Mesodermal cell (in vitro differentiated cells): ENCODE data around the gene AOPEP.

ENCODE experiments used
- H3K27ac ChIP-seq: 2 replicates; pipeline ENCODE4 v1.7.0; 2013; ENCODE audit warnings: mild to moderate bottlenecking, low read depth, low read length, moderate library complexity; ENCODE audit not compliant: severe bottlenecking
- H3K36me3 ChIP-seq: 2 replicates; pipeline ENCODE4 v1.7.1; 2013; ENCODE audit warnings: mild to moderate bottlenecking, low read length, moderate library complexity; ENCODE audit not compliant: control insufficient read depth, insufficient read depth
- H3K4me1 ChIP-seq: one replicate; pipeline ENCODE4 v1.7.1; 2013; ENCODE audit warnings: mild to moderate bottlenecking, low read length; ENCODE audit not compliant: insufficient read depth, control insufficient read depth, poor library complexity, severe bottlenecking
- H3K4me3 ChIP-seq: 2 replicates; pipeline ENCODE4 v1.7.0; 2013; ENCODE audit warnings: low read length, control low read depth, mild to moderate bottlenecking; ENCODE audit not compliant: insufficient read depth, poor library complexity, severe bottlenecking; ENCODE audit errors: extremely low read depth
- H3K9me3 ChIP-seq: 2 replicates; pipeline ENCODE4 v1.7.1; 2013; ENCODE audit warnings: mild to moderate bottlenecking, low read length, moderate library complexity; ENCODE audit not compliant: control insufficient read depth
- WGBS, 2 experiments: methylation state at CpG; one replicate each; pipeline ENCODE4 v1.1.5; 2013; ENCODE audit warnings: missing lambda C conversion rate in 2 of 2; ENCODE audit not compliant: insufficient coverage in 2 of 2; 5-methylcytosine and 5-hydroxymethylcytosine counted together

Gene AOPEP

DNA sequence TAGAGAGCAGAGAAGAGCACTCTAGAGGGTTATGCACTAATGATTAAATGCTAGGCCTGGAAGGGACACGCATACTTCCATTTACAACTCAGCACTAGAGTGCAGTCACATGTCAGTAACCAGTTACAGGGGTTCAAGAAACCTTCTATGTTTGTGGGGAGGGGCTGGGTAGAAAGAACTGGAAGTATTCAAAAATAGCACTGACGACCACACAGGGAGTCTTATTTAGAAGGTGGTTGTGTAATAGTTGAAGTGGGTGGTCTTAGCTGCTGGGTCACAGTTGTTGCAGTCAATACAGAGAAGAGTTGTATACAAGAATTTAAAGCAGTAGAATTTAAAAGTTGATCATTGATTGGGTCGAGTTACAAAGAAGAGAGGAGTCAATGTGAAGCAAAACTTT, 15.4 kb downstream of the AOPEP start:
- WGBS, 2 experiments, result 100% methylated on average over 2 of the region's 3 CpGs
- no peaks in the 10 kb centered on the region for H3K36me3 ChIP-seq
- H3K27ac ChIP-seq, result no peak overlapping the region
- H3K9me3 ChIP-seq, result no peaks in the 10 kb centered on the region
- no peak overlapping the region for H3K4me3 ChIP-seq
- peaks cover 9% of the 10 kb centered on the region for H3K4me1 ChIP-seq

DNA sequence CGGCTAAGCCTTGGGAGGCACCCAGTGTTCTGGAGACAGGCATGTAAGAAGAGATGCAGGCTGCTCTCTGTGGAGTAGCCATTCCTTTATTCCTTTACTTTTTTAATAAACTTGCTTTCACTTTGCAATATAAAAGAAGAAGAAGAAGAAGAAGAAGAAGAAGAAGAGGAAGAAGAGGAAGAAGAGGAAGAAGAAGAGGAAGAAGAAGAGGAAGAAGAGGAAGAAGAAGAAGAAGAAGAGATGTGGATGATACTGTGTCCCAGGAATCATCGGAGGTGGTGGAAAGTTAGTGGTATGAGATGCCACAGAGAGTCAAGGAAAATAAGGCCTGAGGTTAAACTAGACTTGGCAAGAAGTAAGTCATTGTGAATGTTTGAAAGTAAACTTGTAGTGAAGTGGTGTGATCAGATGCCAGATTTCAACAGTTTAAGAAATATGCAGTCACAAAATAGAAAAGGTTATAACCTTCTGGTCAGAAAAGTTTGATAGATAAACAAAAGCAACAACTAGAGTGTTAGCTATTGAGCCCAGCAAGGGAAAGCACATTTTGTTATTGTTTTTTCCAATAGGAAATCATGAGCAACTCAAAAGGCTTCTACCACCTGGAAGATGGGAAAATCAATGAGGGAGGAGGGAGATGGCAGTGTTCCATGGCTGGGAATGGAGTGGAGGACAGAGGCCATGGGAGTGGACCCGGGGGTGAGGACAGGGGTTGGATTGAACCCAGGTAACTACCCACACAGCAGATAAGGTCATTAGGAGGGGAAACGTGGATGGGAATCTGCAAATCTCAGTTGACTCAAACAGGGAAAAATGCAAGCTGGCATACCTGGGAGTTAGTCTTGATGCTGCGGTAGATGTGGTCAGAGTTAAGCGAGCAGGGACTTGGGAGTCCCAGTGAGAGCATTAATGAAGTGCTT, 16.8 kb downstream of the AOPEP start:
- Histone ChIP-seq H3K27ac (no peak overlapping the region), H3K4me1 (peaks cover 12% of the 10 kb centered on the region), H3K4me3 (no peak overlapping the region), H3K9me3 (no peaks in the 10 kb centered on the region), H3K36me3 (no peaks in the 10 kb centered on the region)
- 95 to 100% methylated on average over 4 to 5 of the region's 6 CpGs for WGBS, 2 experiments

DNA sequence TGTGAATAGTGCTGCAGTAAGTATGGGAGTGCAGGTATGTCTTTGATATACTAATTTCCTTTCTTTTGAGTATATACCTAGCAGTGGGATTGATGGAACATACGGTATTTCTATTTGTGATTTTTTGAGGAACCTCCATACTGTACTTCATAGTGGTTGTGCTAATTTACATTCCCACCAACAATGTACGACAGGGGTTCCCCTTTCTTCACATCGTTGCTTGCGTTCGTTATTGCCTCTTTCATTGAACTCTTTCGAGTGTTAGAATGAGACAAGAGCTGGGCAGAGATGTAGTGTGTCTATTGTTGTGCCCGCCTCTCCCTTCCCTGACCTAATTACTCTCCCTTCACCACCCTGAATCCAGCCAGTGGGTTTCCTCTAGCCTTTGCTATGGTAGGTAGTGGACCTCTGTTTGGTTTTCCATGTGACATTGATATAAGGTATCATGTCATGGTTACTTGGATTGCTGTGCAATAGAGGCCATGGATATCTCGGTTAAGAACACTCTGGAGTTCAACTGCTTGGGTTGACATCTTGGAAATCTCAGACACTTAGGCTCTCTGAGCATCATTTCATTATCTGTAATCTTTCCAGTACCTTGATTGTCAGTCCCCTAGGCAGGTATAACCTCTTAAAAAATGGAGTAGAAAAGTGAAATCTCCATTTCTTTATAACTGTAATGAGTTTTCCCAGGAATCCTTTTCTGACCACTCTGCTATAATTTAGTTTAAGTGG, 19.5 kb downstream of the AOPEP start:
- H3K27ac ChIP-seq, result peak overlapping the region; percentile 37
- H3K9me3 ChIP-seq, result peaks cover 5% of the 10 kb centered on the region
- no peaks in the 10 kb centered on the region for H3K36me3 ChIP-seq
- WGBS, 2 experiments, result 83 to 86% methylated on average over 1 of the region's 8 CpGs
- no peak overlapping the region for H3K4me3 ChIP-seq
- peaks cover 12% of the 10 kb centered on the region for H3K4me1 ChIP-seq

DNA sequence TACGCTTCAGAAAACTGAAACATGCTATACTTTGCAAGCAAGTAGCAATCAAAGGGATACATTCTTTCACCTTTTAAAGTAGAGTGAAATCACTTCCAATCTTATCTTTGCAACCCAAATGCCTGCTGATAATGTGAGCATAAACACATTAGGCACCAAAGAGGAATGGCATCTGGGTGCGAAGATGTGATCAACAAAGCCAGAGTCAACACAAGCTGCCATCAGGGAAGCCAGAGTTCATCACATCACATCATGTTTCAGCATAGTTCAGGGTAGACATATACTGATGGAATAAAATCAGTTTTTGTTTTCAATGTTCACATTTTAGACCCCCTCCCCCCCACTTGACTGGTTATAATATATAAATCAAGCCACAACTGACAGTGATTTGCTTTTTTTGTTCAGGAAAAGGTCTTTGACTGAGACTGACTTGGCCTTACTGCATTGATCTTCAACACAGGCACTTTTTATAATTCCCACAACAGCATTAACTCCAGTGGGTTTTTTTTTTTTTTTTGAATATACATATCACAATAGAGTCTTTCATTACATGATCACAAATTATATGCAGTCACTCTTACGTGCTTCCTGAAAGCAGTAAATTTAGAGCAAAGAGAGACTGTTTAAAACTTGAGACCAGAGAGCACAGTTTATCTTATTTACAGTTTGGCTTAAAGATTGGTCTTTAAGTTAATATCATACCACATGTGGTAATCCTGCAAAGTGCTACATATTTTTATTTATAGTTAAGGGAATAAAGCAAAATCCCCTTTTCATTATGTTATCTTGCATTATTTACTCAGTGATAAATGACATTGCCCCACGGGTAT, 20.3 kb downstream of the AOPEP start:
- peak overlapping the region; percentile 37 for H3K27ac ChIP-seq
- no peaks in the 10 kb centered on the region for H3K36me3 ChIP-seq
- H3K4me3 ChIP-seq, result no peak overlapping the region
- WGBS, 2 experiments, result 69 to 100% methylated on average over 1 to 2 of the region's 4 CpGs
- peaks cover 5% of the 10 kb centered on the region for H3K9me3 ChIP-seq
- peaks cover 12% of the 10 kb centered on the region for H3K4me1 ChIP-seq

DNA sequence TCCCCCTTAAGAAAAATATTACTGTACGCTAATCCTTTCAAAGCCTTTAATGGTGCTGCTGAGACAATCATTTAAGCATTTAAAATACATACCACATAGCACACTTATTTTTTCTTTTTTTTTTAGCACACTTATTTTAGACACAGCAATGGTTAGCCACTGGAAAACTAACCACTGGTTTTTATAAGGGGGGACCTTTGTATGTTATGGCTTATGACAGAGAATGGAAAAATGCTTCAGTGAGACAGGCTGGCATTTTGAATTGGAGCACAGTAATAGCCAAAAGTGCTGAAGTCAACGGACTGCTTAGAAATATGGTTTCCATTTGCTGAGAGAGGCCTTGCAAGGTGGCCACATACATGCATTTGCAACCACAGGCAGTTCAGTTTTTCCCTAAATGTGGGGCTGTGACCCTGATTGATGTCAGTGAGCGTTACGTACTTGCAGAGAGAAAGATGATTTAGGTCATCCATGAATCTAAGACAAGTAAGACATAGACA, 28.5 kb downstream of the AOPEP start:
- WGBS, 2 experiments, result 82 to 100% methylated on average over 2 of the region's 4 CpGs
- Histone ChIP-seq H3K27ac (no peak overlapping the region), H3K9me3 (no peaks in the 10 kb centered on the region), H3K36me3 (peaks cover 7% of the 10 kb centered on the region), H3K4me3 (no peak overlapping the region), H3K4me1 (peaks cover 14% of the 10 kb centered on the region)

DNA sequence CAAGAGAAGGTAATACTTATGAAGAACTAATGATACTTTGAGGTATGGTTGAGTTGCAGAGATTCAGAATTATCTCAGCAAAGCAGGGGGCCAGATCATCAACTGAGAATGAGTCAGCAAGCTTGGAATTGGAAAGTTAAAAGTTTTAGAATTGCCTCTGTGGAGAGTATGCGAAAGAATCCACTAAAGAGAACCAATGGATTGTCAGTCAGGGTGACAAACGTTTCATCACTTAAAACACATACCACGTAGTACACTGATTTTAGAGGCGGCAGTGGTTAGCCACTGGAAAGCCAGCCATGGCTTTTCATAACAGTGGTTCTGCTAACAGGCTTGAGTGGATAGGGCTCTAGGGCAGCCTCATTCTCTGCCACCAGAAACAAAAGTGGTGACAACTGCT, 30.7 kb downstream of the AOPEP start:
- Histone ChIP-seq H3K36me3 (peaks cover 18% of the 10 kb centered on the region), H3K9me3 (no peaks in the 10 kb centered on the region), H3K4me3 (no peak overlapping the region), H3K4me1 (peaks cover 14% of the 10 kb centered on the region), H3K27ac (peak overlapping the region; percentile 8)
- 100% methylated on average over 1 of the region's 4 CpGs; no CpG with 5 or more reads in 1 of the 2 experiments for whole genome bisulfite sequencing, 2 experiments

DNA sequence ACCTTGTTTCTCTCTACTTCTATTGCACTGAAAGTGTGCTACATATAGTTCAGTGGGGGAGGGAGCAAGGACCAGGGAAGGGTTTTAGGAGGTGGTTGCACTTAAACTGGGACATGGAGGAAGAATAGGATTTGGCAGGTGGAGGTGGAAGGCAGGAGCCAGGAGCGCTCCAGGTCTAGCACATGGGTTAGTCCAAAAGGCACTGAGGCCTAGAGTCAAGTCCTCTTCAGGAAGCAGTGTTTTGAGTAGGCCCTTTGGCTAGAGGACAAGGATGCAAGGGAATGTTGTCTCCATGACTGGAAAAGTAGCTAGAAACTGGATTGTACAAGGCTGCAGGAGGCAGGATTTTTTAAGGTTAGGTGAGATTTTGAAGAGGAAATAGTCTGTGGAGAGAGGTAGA, 31.5 kb downstream of the AOPEP start:
- H3K27ac ChIP-seq, result no peak overlapping the region
- no peaks in the 10 kb centered on the region for H3K9me3 ChIP-seq
- H3K4me1 ChIP-seq, result peaks cover 14% of the 10 kb centered on the region
- peaks cover 18% of the 10 kb centered on the region for H3K36me3 ChIP-seq
- no peak overlapping the region for H3K4me3 ChIP-seq
- 100% methylated on average over 1 of the region's 1 CpG for WGBS, 2 experiments

DNA sequence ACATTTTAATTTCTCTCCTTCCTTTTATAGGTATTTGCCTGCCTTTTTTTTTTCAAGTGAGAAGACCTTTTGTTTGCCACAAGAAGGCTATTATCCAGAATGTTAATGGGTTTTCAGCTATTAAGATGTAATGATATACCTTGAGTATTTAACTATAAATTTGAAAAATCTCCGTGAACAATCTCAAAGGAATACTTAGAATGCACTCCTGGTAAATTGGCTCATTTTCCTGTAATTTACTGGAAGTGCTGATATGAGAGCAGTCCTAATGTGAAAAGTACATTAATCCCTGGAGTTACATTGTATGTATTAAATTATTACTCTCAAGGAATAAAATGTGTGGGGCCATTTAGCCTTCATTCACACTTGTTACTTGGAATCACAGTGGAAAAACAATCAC, 32.4 kb downstream of the AOPEP start:
- Histone ChIP-seq H3K9me3 (no peaks in the 10 kb centered on the region), H3K4me1 (peaks cover 14% of the 10 kb centered on the region), H3K36me3 (peaks cover 18% of the 10 kb centered on the region), H3K4me3 (no peak overlapping the region), H3K27ac (no peak overlapping the region)
- no CpG with 5 or more reads among the region's 1 CpG for WGBS, 2 experiments

DNA sequence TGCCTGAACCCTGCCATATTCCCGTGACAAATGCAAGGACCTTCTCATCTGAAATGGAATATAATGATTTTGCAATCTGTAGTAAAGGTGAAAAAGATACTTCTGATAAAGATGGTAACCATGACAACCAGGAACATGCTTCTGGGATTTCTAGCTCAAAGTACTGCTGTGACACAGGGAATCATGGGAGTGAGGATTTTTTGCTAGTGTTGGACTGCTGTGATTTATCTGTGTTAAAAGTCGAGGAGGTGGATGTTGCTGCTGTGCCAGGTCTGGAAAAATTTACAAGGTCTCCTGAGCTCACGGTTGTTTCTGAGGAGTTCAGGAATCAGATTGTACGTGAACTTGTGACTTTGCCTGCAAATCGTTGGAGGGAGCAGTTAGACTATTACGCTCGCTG, 33.5 kb downstream of the AOPEP start:
- peaks cover 18% of the 10 kb centered on the region for H3K36me3 ChIP-seq
- H3K9me3 ChIP-seq, result no peaks in the 10 kb centered on the region
- no peak overlapping the region for H3K27ac ChIP-seq
- H3K4me1 ChIP-seq, result peaks cover 14% of the 10 kb centered on the region
- H3K4me3 ChIP-seq, result no peak overlapping the region
- 93 to 94% methylated on average over 6 to 7 of the region's 7 CpGs for WGBS, 2 experiments

DNA sequence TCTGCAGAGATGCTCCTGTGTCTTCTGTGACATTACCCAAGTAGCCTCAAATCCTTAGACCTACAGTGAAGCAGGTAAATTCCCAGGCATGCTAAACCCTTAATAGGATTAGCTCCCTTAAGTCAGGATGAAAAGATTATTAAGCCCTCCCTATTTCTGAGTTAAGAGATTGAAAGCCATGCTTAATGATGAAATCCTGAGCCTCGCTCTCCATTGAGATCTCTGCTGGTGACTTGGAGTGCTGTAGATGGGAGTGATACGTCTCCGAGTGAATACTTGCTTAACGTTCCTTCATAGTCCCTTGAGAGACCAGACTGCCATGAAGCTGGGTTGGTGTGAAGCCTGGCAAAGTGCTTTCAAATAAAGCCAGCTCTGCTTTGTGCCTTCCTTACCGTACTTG, 34.2 kb downstream of the AOPEP start:
- Histone ChIP-seq H3K4me3 (no peak overlapping the region), H3K4me1 (peaks cover 14% of the 10 kb centered on the region), H3K36me3 (peaks cover 18% of the 10 kb centered on the region), H3K27ac (no peak overlapping the region), H3K9me3 (no peaks in the 10 kb centered on the region)
- 86 to 100% methylated on average over 5 of the region's 5 CpGs for WGBS, 2 experiments
